Endothelial cell of umbilical vein (primary cell): ENCODE measurements around the gene WAC. TPM values are rescaled to one million over a fixed set of nuclear protein-coding genes. Genes with fewer than 3 reads are reported as not detected.

Source experiments
- BruUV-seq: library from RNA; stranded (reverse); fragments of 400-500 nt; replicated peaks from 2 replicates; lab custom pipeline; 2021; lab: Mats Ljungman, UMichigan
- CTCF ChIA-PET: fragments of 300-600, 350-600 bp; sonication (Branson Sonifier 250); formaldehyde crosslinking; loops from one replicate; lab custom pipeline; 2021; ENCODE audit warnings: antibody characterized with exemption, inconsistent platforms; lab: Charles Lee
- POLR2A ChIA-PET: fragments of 300-600, 350-600 bp; sonication (Branson Sonifier 250); formaldehyde crosslinking; loops from one replicate; lab custom pipeline; 2021; ENCODE audit warnings: antibody characterized with exemption, inconsistent platforms; lab: Charles Lee
- DNase-seq: peaks from one replicate; pipeline ENCODE4 v3.0.0-alpha.2; 2011; ENCODE audit warnings: low read depth, low spot score
- FAIRE-seq: peaks from 2 replicates; lab custom pipeline; 2011; peaks lifted over from hg19 to GRCh38; lab: Jason Lieb, UNC
- H2AFZ ChIP-seq: 2 replicates; pipeline ENCODE4 v1.6.0; 2012; ENCODE audit warnings: low read depth, low read length, control low read depth, inconsistent platforms
- H3K27ac ChIP-seq: 2 replicates; pipeline ENCODE4 v1.5.1; 2011; ENCODE audit warnings: low read depth, mild to moderate bottlenecking, control low read depth, low read length, moderate library complexity; ENCODE audit not compliant: insufficient read depth
- H3K27me3 ChIP-seq, 2 experiments: 2 replicates each; pipeline versions ENCODE4 v1.6.0 to v1.6.1; 2011; ENCODE audit warnings: low read length in 2 of 2, mixed read lengths in 1 of 2; ENCODE audit not compliant: control insufficient read depth in 2 of 2, insufficient read depth in 2 of 2
- H3K36me3 ChIP-seq, 2 experiments: 2 replicates in 1 of 2; 3 replicates in 1 of 2; pipeline ENCODE4 v1.5.1; 2011; ENCODE audit warnings: low read length in 2 of 2, mild to moderate bottlenecking in 1 of 2, moderate library complexity in 1 of 2; ENCODE audit not compliant: control insufficient read depth in 2 of 2, insufficient read depth in 2 of 2; ENCODE audit errors: extremely low read depth in 1 of 2
- H3K4me1 ChIP-seq: 3 replicates; pipeline ENCODE4 v1.5.1; 2011; ENCODE audit warnings: mild to moderate bottlenecking, low read length; ENCODE audit not compliant: control insufficient read depth, insufficient read depth; ENCODE audit errors: extremely low read depth
- H3K4me2 ChIP-seq: 2 replicates; pipeline ENCODE4 v1.6.1; 2011; ENCODE audit warnings: low read length, control low read depth, mixed read lengths; ENCODE audit not compliant: insufficient read depth
- H3K4me3 ChIP-seq, 3 experiments: fragments of 200-600 bp in 1 of 3; sonication (generic), shearing (Covaris generic) in 1 of 3; replicated peaks in 1 of 3; 2 replicates each; pipeline ENCODE4 v1.5.1; 2011 to 2016; ENCODE audit warnings: control low read depth in 3 of 3, low read length in 3 of 3, mild to moderate bottlenecking in 2 of 3, inconsistent platforms in 1 of 3, low read depth in 1 of 3, moderate library complexity in 1 of 3; ENCODE audit not compliant: insufficient read depth in 1 of 3
- H3K79me2 ChIP-seq: 2 replicates; pipeline ENCODE4 v1.6.0; 2012; ENCODE audit warnings: low read length, inconsistent platforms; ENCODE audit not compliant: control insufficient read depth, insufficient read depth
- H3K9ac ChIP-seq: replicated peaks from 2 replicates; pipeline ENCODE3; 2011; ENCODE audit warnings: low read length, control low read depth; ENCODE audit not compliant: insufficient read depth; ENCODE audit errors: extremely low read depth
- H3K9me1 ChIP-seq: replicated peaks from 3 replicates; pipeline ENCODE4 v1.6.0; 2011; ENCODE audit warnings: mild to moderate bottlenecking, low read length; ENCODE audit not compliant: control insufficient read depth, insufficient read depth; ENCODE audit errors: extremely low read depth
- H3K9me3 ChIP-seq: replicated peaks from 2 replicates; pipeline ENCODE4 v1.5.1; 2012; ENCODE audit warnings: low read length, inconsistent platforms; ENCODE audit not compliant: control insufficient read depth, insufficient read depth
- H4K20me1 ChIP-seq: replicated peaks from 2 replicates; pipeline ENCODE3; 2011; ENCODE audit warnings: mild to moderate bottlenecking, low read length; ENCODE audit not compliant: control insufficient read depth, insufficient read depth; ENCODE audit errors: extremely low read depth
- EZH2 ChIP-seq: IDR thresholded peaks from 2 replicates; pipeline ENCODE4 v1.6.1; 2012; ENCODE audit warnings: borderline replicate concordance, low read depth, mild to moderate bottlenecking, moderate library complexity, low read length, inconsistent platforms; ENCODE audit not compliant: severe bottlenecking
- FOS ChIP-seq: IDR thresholded peaks from 2 replicates; pipeline ENCODE4 v1.6.1; 2011; ENCODE audit warnings: mild to moderate bottlenecking, low read length, moderate library complexity, borderline replicate concordance; ENCODE audit not compliant: insufficient read depth
- GATA2 ChIP-seq: IDR thresholded peaks from 2 replicates; pipeline ENCODE4 v1.7.0; 2011; ENCODE audit warnings: low read depth, mild to moderate bottlenecking, moderate library complexity, mixed read lengths, low read length; ENCODE audit not compliant: insufficient read length, insufficient read depth
- JUN ChIP-seq: IDR thresholded peaks from 2 replicates; pipeline ENCODE4 v1.6.1; 2011; ENCODE audit warnings: borderline replicate concordance, low read depth; ENCODE audit not compliant: insufficient read length, insufficient read depth
- MYC ChIP-seq: IDR thresholded peaks from one replicate; pipeline ENCODE4 v1.6.1; 2011; ENCODE audit warnings: mild to moderate bottlenecking, low read depth, low read length
- POLR2A ChIP-seq: IDR thresholded peaks from 2 replicates; pipeline ENCODE4 v1.6.1; 2012; ENCODE audit warnings: low read depth, mild to moderate bottlenecking, control low read depth, low read length
- POLR2AphosphoS5 ChIP-seq: IDR thresholded peaks from 2 replicates; pipeline ENCODE4 v1.6.1; 2012; ENCODE audit warnings: low read depth, mild to moderate bottlenecking, control low read depth, low read length, moderate library complexity; ENCODE audit not compliant: insufficient read depth
- dilution Hi-C: fragments of 300-500 bp; cut with MboI; formaldehyde crosslinking; loops from one replicate; pipeline ENCODE4 v1.15.0; 2019; ENCODE audit warnings: low sequenced_read_pairs; ENCODE audit not compliant: extremely low pct_ligation_motif_present
- intact Hi-C: fragments of 100-400 bp; cut with micrococcal nuclease; formaldehyde crosslinking; loops from one replicate; pipeline ENCODE4 v1.10.0; 2022
- polyA plus RNA-seq, 4 experiments: library from polyadenylated mRNA; depleted of rRNA in 3 of 4; stranded (reverse) in 3 of 4; unstranded in 1 of 4; fragments of >200 nt; gene quantifications; 2 replicates each; pipeline versions ENCODE4 v1.2.1 to v1.2.3, GENCODE V29; 2011 to 2012; ENCODE audit warnings: missing spikeins in 1 of 4
- total RNA-seq: library from RNA; stranded (reverse); gene quantifications from 2 replicates; pipeline ENCODE4 v1.2.3, GENCODE V29; 2021
- TF ChIP-seq, protein P1 (sequence below): IDR thresholded peaks from 2 replicates; pipeline ENCODE4 v1.6.1; 2011; ENCODE audit not compliant: insufficient read depth, insufficient read length
- TF ChIP-seq, protein P2 (sequence below), 2 donors: IDR thresholded peaks; 1 replicate in 1 of 2; 2 replicates in 1 of 2; pipeline ENCODE4 v1.5.1; 2011; ENCODE audit warnings: low read length in 2 of 2, mild to moderate bottlenecking in 2 of 2, moderate library complexity in 2 of 2, control low read depth in 1 of 2, inconsistent platforms in 1 of 2, low read depth in 1 of 2; ENCODE audit not compliant: insufficient read depth in 1 of 2; ENCODE audit errors: extremely low read depth in 1 of 2

WAC gene
- total and polyA plus RNA-seq, 2 donors (not counting 3 experiments of a cell fraction or from before 2014, with no cell fraction given) = 49.2 to 101 TPM

DNA sequence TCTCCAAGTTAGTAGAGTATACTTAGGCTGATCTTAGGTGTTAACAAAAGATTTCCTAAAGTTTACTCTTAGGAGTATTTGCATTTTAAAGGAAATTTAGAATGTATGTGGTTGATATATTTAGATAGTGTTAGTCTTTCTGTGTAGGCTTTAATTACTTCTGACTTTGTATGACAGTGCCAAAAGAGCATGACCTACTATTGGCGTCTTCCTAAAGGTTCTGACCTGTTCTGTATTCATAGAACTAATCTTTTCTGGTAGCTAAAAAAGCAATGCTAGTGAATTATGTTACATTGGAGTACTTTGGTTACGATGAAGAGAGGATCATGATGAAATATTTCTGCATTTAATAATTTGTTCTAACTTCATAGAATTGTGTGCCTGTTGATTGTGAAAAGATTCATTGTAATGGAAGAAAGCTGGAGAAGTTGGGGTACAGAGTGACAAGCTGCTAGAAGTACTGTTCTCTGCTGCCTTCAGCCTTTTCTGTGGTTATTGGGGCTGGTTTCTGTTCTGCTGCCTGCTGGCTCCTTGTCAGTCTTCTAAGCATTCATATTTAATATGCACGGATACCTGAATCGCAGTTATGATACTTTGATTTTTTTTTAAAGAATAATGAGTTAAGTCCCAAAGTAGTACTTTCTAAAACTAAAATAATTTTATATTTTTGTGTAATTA, 13.2 kb downstream of the WAC start:
- Histone ChIP-seq H3K27ac (no peak overlapping the region), H3K4me2 (no peak overlapping the region), H3K9ac (no peak overlapping the region), H3K79me2 (peaks cover 98% of the 10 kb centered on the region), H3K27me3 (no peaks in the 10 kb centered on the region), H3K4me1 (peaks cover 20% of the 10 kb centered on the region), H3K9me3 (no peaks in the 10 kb centered on the region), H4K20me1 (peaks cover 12% of the 10 kb centered on the region), H2AFZ (no peak overlapping the region), H3K36me3 (peaks cover 9 to 19% of the 10 kb centered on the region in 2 experiments), H3K4me3 (no peak overlapping the region), H3K9me1 (no peaks in the 10 kb centered on the region)
- FAIRE-seq (no peak), DNase-seq (no peak)
- TF ChIP-seq POLR2A = no peak
- no peak for TF ChIP-seq MYC
- no peak for TF ChIP-seq JUN
- TF ChIP-seq GATA2 = no peak
- TF ChIP-seq, protein P1, sequence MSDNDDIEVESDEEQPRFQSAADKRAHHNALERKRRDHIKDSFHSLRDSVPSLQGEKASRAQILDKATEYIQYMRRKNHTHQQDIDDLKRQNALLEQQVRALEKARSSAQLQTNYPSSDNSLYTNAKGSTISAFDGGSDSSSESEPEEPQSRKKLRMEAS = no peak
- no peak for TF ChIP-seq EZH2
- TF ChIP-seq FOS = no peak
- TF ChIP-seq, protein P2, sequence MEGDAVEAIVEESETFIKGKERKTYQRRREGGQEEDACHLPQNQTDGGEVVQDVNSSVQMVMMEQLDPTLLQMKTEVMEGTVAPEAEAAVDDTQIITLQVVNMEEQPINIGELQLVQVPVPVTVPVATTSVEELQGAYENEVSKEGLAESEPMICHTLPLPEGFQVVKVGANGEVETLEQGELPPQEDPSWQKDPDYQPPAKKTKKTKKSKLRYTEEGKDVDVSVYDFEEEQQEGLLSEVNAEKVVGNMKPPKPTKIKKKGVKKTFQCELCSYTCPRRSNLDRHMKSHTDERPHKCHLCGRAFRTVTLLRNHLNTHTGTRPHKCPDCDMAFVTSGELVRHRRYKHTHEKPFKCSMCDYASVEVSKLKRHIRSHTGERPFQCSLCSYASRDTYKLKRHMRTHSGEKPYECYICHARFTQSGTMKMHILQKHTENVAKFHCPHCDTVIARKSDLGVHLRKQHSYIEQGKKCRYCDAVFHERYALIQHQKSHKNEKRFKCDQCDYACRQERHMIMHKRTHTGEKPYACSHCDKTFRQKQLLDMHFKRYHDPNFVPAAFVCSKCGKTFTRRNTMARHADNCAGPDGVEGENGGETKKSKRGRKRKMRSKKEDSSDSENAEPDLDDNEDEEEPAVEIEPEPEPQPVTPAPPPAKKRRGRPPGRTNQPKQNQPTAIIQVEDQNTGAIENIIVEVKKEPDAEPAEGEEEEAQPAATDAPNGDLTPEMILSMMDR (IDR thresholded peaks at IDR 0.05; ENCODE audit: extremely low read depth in 1 of 2, insufficient read depth in 1 of 2, low read depth in 1 of 2, low read length in 2 of 2) = no peak
- TF ChIP-seq POLR2AphosphoS5 = no peak
- POLR2A ChIA-PET = no interaction called here
- dilution Hi-C loops (no loop called here), intact Hi-C loops (no loop called here)
- CTCF ChIA-PET = interaction anchor here (0.7 to 1.4 kb wide), 3 partner anchors 26 to 63 kb away, joined by 3 to 4 read pairs (median 3); no protein-coding TSS in a partner anchor
- BruUV-seq = no TSS peak
